Astrocyte (in vitro differentiated cells and primary cell): Measurements from ENCODE around the gene MRPL36.

Experiments used
- EZH2 ChIP-seq: IDR thresholded peaks from 2 replicates; pipeline ENCODE4 v1.6.1; 2012; ENCODE audit warnings: mild to moderate bottlenecking, low read length, inconsistent platforms; ENCODE audit not compliant: insufficient read depth
- TF ChIP-seq, protein P1 (sequence below): IDR thresholded peaks from 2 replicates; pipeline ENCODE4 v1.5.1; 2011; ENCODE audit warnings: low read depth, mild to moderate bottlenecking, inconsistent platforms, low read length, moderate library complexity; ENCODE audit not compliant: insufficient read depth

DNA sequence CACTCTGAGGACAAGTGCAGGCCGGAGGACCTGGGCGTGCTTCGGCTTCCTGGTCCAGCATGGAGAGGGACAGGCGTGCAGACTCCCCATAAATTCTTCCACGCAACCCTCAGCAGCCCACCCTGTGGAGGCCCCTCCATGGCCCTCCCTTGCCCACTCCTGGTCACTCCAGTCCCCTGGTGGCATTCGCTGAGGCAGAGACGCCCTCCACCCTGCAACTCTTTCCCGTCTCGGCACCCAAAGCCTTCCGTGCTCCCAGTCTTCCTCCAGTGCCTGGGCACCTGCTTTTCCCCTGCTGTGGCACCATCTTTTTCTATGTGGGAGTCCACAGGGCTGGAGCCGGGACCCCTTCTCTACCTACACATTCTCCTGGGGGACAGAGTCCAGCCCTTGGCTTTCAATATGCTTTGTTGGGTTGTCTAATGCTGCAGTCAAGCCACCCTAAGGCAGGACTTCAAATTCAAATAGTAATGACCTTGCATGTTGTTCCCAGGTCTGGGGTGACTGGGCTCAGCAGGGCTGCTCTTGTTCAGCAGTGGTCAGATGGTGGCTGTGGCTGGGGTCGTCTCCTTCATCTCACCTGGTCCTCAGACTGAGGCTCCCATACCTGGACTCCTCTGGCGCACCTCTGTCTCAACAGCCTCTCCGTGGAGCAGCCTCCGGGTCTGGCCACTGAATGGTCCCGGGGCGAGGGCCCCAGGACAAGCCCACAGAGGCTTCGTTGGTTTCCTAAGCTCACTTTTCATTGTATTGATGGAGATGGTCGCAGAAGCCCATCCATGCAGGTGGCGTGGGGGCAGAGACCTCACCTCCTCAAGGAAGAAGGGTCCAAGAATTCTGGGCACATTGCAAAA is 15.2 kb downstream of the MRPL36 start:
- TF ChIP-seq, protein P1, sequence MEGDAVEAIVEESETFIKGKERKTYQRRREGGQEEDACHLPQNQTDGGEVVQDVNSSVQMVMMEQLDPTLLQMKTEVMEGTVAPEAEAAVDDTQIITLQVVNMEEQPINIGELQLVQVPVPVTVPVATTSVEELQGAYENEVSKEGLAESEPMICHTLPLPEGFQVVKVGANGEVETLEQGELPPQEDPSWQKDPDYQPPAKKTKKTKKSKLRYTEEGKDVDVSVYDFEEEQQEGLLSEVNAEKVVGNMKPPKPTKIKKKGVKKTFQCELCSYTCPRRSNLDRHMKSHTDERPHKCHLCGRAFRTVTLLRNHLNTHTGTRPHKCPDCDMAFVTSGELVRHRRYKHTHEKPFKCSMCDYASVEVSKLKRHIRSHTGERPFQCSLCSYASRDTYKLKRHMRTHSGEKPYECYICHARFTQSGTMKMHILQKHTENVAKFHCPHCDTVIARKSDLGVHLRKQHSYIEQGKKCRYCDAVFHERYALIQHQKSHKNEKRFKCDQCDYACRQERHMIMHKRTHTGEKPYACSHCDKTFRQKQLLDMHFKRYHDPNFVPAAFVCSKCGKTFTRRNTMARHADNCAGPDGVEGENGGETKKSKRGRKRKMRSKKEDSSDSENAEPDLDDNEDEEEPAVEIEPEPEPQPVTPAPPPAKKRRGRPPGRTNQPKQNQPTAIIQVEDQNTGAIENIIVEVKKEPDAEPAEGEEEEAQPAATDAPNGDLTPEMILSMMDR: no peak
- no peak for TF ChIP-seq EZH2
